Stimulated activated naive CD8-positive, alpha-beta T cell treated with anti-CD3 and anti-CD28 coated beads, Interleukin-15, Interleukin-2, amounts not matched to agents 100 U/mL and 50 U/mL, for 24 hours (primary cell): ENCODE results near the gene SERTAD2.

Experiments
- ATAC-seq: fragments of 150-1000 bp; cut with Tn5 transposase; one replicate; pipeline ENCODE4 v1.10.0; 2021
- DNase-seq: peaks from one replicate; pipeline ENCODE4 v3.0.0; 2021

Gene SERTAD2

DNA sequence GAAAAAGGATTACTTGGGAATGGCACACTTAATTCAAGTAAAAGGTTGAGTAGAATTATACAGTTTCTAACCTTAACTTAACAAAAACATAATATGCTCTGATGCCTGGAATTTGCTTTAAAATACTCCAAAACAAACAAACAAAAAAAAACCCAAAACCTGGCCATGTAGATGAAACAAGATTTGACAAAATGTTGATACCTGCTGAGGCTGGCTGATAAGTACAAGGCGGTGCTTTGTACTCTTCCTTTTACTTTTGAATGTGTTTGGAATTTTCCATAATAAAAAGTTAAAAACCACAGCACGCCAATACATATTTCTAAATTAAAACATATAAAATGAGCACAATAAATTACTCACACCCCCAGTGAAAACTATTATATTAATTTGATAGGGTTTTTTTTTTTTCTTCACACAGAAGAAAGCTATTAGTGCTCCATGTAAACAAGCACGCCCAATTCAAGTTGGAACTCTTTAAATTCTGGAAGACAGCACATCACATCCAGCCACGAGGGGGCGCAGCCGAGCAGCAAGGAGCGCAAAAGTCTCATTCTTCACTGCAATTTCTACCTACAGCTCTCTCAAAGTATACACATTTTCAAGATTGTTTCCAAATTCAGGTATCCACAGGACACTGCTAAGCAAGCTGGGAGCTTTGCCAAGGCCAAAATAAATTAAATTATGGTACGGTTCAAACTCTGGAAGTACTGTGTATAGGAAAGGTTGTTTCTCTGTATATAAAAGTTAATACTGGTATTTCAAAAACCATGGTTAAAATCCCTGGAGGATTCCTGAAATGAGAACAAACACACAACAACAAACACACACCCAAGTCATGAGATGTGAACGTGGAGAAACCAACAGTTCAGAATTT, 7.5 kb downstream of the SERTAD2 start:
- ATAC-seq: no peak
- peak; percentile 91 for DNase-seq

DNA sequence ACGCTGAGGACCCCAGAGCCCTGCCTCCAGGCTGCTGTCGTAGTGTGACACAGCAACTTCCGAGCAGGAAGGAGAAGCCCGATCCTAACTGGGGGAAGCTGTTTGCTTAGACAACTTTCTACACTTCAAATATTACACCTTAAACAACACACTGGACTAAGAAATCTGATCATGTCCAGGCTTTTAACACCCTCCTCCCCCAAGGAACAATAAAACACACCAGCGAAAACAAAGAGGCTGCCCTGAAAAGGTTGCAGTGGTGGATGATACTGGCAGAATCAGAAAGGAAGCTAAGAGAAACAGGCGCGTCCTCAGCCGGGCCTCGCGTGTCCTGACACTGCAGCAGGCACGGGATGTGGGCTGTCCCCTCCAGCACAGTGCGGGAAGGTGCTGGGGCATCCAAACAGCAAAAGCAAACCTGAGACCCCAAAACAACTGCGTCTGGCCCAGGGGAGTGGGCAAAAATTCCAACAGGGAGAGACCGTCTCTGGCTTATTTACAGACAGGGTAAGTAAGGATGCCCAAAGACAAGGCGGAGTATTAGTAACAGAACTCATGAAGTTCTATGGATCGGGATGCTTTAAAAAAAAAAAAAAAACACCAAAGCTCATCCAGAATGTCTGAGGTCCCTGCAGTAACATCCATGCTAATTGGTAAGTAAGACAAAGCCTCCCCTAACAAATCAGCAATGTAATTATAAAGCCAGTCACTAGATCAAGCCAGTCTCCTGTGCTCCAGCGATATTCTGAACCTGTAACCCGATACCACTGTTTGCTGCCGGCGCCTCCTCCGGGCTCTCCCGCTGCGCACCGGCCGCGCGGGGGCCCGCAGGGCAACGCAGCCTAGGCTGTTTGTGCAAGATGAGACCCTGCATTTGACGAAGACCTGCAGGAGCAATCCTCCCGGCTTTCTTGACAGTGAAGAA, 9.0 kb downstream of the SERTAD2 start:
- ATAC-seq (peak; percentile 80), DNase-seq (peak; percentile 76)

DNA sequence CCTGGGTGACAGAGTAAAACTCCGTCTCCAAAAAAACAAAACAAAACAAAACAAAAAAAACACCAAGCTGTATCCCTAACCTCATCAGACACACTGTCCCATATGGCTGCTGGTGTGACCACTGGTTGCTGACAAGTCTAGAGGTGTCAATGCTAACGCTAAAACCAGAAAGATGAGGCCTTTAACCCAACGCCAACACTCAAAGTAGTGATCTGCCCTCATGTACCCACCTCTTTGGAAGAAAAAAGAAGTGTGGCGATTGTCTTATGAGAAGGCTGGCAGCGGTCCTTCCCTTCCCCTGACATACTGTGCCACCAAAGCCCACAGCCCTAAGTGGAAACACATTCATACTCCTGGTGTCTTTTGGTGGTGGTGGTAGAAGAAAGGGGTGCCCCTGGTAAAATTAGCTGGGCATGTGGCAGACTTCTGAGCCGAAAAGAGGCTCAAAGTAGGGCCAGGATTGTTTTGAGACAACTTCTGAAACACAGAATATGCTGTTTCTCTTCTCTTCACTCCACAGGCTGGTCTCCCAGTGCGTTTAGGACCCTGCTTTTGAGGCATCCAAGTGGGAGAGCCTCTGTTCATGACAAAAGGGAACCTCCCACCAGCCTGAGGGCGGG, 9.8 kb downstream of the SERTAD2 start:
- DNase-seq: no peak
- no peak for ATAC-seq

DNA sequence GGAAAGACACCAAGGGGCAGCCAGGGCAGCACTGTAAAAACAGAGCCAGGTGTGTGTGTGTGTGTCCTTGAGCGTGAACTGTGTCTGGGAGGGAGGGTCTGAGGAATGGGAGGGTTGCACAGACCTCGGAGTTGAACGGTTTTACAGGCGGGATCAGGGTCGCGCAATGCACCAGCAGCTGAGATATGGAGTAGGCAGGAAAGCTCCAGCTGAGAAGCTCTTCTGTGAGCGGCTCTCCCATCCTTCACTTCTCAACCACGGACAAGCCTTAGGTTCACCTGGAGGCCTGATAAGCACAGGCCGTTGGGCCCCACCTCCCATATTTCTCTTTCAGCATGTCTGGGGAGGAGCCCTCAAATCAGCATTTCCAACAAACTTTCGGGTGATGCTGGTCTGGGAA, 12.1 kb downstream of the SERTAD2 start:
- no peak for DNase-seq
- ATAC-seq: no peak

DNA sequence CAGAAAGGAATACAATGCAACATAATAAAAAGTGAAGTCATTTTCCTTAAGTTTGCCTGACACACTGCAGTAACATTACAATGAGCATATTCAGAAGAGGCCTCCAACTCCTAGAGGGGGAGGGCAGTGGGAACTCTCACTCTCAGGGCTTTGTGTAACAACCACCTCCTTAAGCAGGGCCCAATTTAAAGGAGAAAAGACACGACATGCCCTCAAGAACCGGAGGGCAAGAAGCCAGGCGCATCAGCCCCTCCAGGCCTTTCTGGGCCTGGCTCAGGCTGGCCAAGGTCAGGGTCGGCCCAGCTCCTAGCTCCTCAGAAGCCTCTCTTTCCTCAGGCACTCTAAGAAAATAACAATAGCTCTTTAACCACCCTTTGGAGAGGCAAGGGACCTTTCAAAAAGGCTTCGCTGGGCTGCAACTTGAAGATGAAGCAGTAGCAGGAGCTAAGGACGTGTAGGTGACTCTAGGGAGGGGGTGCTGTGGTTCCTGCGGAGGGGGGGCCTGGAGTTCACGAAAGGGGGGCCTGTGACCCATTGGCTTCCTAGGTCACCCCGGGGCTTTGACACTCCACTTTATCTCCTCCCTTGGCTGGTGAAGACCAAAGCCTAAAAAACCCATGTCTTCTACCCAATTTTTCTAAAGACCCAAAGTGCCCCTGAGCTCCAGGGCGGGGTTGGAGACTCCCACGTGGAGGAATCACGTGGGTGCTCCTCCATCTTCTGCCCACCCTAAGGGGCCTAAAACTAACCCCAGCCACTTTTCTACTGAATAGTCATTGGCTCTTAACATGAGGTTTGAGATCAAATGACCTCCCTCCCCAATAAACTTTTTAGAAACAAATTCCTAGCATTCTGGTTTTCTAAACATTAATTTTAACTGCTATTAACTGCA, 13.3 kb downstream of the SERTAD2 start:
- no peak for DNase-seq
- no peak for ATAC-seq

DNA sequence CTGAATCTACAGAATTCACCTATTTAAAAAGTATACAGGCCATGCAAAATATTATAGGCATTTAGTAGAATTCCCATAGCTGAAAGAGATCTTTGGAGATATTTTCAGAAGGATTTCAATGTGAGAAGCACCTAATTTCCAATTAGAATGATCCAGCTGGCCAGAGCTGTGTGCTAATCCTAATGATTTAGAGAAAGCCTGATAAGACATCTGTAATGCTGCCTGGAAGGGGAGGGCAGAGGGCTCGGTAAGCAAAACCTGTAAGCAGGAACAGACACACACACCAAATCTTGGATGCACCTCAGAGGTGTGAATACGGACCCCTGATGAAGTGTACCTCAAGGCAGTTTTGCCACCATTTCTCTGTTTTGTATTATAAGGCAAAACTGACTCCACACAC, 14.0 kb downstream of the SERTAD2 start:
- no peak for ATAC-seq
- no peak for DNase-seq

DNA sequence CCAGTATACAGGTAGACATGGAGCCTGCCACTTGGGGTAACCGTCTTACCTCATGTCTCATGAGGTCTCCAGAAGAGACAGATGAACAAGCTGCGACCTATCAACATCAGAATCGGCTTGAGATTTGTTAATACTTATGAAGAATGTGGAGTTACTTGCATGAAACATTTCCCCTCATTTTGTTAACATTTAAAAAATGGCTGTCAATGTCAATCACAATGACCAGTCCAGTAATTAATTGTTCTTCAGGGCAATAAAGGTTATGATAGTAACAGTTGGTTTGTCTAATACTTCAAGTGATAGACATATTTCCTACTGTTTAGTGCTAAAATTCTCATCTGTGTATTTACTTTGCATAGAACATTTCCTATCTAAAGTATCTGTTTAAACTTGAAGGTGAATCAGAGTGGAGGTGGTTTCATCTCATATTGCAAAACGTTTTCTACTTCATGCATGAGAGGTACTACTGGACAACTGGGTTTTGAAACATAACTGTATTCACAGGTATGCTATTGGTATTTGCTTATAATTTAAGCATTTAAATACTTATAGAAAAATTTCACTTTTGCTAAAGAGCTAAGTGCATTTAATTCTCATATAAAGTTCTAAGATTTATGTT, 15.1 kb downstream of the SERTAD2 start:
- no peak for DNase-seq
- ATAC-seq: no peak

DNA sequence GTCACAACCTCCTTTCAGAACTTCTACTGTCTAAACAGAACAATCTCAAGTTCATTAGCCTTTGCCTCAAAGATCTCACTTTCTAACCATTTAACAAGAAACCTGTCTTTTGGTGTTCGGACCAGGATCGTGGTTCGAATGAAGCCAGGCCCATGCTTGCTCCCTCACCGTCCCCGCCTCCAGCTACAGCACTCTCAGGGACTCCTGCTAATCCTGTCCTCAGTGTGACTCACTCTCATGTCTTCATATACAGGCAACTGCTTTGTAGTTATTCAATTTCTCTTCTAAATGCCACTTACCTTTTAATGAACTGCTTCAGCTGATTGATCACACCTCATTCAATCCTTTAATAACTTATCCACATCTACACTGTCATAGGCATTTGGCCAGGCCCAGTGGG, 15.8 kb downstream of the SERTAD2 start:
- peak; percentile 62 for ATAC-seq
- no peak for DNase-seq

DNA sequence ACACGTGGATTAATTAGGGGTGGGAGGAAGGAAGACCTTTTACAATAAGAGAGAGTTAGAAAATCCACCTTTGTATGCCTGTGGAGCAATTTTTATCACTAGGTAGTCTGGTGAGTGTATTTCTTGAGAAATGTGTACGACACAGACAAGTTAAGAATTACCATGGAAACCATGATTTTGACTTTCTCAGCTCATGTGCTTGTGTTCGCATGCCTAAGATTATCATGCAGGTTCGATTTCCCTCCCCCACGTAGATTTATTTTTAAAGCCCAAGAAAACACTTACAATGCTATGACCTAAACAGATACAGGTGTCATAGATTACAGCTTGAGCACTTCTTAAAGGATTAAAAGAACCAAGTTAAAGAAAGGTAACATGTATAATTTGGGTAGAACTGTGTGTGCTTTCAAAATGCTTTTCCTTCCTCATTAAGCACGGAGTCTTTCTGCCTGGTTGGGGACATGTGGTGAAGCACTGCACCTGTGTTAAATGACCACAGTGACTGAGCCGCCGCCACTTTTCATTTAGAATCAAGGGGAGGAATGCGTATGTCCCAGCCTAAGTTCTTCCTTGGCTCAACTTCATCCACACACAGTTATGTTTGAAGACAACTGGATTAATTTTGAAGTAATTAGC, 16.6 kb downstream of the SERTAD2 start:
- no peak for DNase-seq
- ATAC-seq: peak; percentile 56

DNA sequence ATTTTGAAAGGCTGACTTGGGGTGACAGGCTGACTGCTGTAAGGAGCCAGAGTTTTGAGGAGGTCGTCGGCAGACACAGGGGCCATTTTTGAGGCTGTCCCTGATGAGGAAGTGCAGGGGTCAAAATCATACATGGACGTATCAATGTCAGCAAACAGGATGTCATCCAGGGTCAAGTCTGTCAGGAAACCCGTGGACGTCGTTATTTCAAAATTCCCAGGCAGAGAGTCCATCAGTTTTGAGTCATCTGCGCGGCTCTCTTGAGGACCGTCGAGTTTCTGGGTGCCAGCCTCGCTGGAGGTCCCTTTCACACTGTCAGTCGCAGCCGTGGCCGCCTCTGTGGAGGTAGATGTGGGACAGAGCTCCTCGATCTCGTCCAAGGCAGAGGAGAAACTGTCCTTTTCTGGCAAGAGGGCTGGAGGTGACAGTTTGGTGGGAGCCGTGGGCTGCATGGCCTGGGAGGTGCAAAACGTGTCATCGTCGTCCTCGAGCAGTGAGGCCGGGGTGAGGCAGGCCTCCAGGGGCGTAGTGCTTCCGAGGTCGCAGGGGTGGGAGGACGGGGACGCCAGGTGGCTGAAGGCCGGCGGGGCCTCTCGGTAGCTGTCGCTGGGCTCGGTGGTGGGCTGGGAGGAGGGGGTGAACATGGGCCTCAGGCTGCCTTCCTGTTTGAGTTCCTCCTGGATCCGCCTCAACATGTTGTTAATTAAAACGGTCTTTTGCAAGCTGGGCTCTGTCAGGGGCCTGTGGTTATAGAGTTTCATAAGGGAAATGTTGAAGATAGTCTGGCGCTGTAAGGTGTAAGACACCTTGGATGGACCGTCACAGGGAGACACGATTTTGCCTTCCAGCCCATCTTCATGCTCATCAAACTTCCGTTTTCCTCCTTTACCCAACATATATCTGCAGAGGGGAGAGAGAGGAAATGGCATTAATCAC, 17.5 kb downstream of the SERTAD2 start:
- DNase-seq (peak; percentile 36), ATAC-seq (peak; percentile 49)

DNA sequence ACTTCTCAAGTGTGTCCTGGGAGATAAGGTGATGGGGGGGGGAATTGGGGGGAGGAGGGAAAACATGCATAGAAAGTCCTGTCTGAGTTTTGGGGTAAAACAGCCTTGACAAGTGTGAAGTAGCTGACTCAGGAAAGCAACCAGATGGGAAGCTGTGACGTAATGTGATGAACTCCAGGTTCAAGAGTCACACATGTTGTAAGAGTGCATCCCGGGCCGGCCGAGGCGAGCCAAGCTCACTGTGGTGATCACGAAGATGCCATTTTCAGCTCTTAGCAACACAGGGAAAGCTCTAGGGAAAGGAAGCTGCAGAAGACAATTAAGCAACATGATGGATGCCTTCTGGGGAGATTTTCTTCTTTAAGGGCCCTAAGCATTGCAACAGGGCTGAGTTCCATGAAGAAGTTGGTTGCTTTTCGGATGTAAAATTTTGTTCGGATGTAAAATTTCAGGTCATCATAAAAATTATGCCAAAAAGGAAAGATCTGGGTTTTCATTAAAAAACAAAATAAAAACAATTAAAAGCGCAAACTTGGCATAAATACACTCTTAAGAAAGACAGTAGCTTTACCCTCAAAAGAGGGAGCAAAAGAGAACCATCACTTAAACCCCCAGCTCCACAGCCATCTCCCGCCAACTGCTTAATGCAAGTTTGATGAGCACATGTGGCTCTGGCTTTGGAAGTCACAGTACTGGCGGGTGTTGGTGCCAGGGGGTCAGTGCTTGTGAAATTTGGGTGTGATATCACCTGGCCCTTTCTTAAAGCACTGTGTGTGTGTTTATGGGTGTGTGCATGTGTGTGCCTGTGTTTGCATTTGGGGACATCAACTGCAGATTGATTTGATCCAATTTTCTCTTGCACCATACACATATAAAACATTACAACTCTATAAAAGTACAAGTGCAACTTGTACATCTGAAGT, 19.1 kb downstream of the SERTAD2 start:
- DNase-seq: no peak

DNA sequence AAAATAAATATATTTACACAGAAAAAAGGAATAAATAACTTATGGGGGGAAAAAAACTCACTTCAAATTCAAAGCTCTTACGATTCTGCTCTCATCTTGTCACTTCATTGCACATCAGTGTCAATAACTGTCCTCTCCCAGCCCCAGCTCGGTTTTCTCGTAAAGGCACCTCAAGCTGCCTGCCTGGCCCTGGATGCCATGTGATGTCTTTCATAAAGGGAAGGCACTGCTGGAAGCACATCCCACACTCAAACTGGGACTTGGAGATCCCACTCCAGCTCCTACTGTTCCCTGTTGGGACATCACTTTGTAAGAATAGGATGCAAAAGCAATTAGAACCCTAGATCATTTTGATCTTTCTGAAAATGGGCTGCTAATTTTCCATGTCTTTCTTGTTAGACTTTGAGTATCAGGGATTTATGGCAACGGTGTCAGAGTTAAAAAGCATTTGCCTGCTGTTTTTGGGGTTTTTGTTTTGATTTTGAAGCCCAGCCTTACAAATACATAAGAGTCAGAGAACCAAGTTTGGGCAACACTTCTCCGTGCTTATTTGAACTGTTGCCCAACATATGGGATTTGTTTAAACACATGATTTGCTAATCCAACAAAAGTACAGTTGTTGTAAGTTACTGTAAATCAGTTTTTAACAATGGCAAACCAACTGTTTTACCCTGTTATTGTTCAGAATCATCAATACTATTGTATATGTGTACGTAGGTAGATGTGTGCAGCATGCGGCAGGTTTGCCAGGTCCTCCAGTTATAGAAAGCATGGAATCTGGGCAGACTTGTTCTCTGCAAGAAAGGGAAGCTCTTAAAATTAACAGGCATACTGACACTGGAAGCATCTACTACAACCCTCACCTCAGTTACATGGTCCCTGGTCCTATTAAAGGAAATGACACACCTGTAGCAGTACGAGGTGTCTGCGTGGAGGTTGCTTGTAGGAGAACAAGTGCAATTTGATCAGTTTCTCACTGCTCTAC, 20.6 kb downstream of the SERTAD2 start:
- no peak for DNase-seq
- ATAC-seq: no peak

More for the DNA sequence above, 19.1 kb downstream of the SERTAD2 start:
- ATAC-seq: no peak

DNA sequence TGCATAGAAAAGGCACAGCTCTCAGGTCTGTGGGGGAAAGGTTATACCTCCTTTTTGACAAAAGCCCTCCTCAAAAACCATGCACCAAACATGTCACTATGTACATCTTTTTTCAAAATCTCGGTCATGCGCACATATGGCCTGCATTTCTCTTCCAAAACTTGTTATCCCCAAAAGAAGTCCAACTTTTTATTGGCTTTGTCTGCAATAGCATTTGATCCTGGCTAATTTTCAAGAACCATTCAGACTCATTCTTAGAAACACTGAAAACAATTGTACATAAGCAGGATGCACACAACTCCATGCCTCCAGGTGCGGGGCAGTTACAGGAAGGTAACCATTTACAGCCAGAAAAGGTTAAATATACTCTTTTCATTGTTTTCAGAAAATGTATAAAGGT, 21.9 kb downstream of the SERTAD2 start:
- ATAC-seq (no peak), DNase-seq (no peak)

DNA sequence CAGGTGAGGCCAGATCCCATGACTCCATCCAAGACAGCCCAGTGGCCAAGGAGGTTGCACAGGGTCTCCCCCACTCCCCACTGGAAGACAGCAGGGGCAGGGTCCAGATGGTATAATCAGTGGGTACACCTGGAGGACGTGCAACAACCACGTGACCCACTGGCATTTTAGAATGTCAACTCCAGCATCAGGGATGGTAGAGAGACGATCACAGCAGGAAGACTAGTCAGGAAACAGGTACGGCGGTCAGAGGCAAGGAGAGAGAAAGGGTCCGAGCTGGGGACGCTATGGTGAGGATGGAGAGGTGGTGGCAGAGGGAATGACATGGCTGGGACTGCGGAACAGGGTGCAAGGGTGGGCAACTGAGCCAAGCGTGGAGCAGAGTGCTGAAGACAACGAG, 23.0 kb downstream of the SERTAD2 start:
- ATAC-seq (no peak), DNase-seq (no peak)

DNA sequence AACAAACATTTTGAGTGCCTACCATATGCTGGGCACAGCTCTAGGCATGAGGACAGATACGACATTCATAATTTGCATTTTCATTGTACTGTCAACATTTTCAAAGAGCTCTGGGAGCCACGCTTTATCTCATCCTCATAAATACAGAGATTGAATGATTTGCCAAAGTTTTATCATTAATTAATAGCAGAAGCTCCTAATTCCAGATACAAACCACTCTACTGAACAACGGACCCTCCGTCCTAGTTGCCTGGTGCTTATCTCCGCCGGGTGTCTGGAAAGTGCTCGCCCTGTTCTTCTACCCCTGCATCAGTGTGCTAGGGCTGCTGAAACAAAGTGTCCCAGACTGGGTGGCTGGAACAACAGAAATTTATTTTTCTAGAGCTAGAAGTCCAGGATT, 23.8 kb downstream of the SERTAD2 start:
- no peak for DNase-seq
- no peak for ATAC-seq

DNA sequence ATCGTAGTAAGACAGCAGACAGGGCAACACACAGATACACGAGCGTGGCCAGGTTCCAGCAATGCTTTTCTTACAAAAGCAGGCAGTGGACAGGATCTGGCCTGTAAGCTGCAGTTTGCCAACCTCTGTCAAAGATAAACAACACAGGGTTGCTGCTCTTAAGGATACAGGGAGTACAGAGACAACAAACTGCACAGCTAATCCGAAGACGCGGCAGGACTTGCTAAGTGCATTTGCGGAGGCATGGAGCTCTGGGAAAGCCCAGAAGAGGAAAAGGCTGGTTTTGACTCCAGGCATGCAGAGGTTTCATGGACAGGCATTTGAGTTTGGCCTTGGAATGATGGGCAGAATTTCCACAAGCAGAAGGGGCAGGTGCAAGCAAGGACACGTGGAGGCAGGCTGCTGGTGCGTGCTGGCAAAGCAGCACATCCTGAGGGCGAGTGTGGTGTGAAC, 24.4 kb downstream of the SERTAD2 start:
- peak; percentile 1 for DNase-seq
- ATAC-seq: no peak
